Measurements from ENCODE around the gene FOXR1.

GRCh38 chr11:119023741-119024140 lies 52.2 kb downstream of the FOXR1 start:
- TF ChIP-seq MAX (IDR thresholded peaks at IDR 0.05; ENCODE audit: low read depth, low read length) (no peak), POLR2A (IDR thresholded peaks at IDR 0.05; ENCODE audit: extremely low read depth, insufficient read length) (no peak)
